Subcutaneous abdominal adipose tissue (tissue), 5 donors: Measurements from ENCODE around the gene MMP12.
"Not testable (repeated sequence)": the region's sequence is repeated elsewhere in the genome, so short reads cannot be mapped to it uniquely, and the experiment has no call there.

Experiments
- H3K27ac ChIP-seq: one replicate; pipeline ENCODE4 v1.7.0; 2013; ENCODE audit warnings: low read depth, mild to moderate bottlenecking, inconsistent platforms, low read length, moderate library complexity
- H3K27me3 ChIP-seq, 5 donors: one replicate each; pipeline ENCODE4 v1.7.0; 2013; ENCODE audit warnings: low read length in 5 of 5, inconsistent platforms in 1 of 5; ENCODE audit not compliant: control insufficient read depth in 5 of 5, insufficient read depth in 4 of 5
- H3K36me3 ChIP-seq, 5 donors: one replicate each; pipeline ENCODE4 v1.7.0; 2013; ENCODE audit warnings: low read length in 5 of 5; ENCODE audit not compliant: control insufficient read depth in 5 of 5, insufficient read depth in 5 of 5
- H3K4me1 ChIP-seq, 5 donors: one replicate each; pipeline ENCODE4 v1.7.0; 2013; ENCODE audit warnings: low read length in 5 of 5, mild to moderate bottlenecking in 3 of 5, moderate library complexity in 1 of 5; ENCODE audit not compliant: control insufficient read depth in 5 of 5, insufficient read depth in 5 of 5
- H3K4me3 ChIP-seq, 5 donors: one replicate each; pipeline ENCODE4 v1.7.0; 2013; ENCODE audit warnings: low read length in 5 of 5, low read depth in 1 of 5
- H3K9ac ChIP-seq, 5 donors: one replicate each; pipeline ENCODE4 v1.7.0; 2013; ENCODE audit warnings: low read length in 5 of 5, mild to moderate bottlenecking in 4 of 5, moderate library complexity in 3 of 5
- H3K9me3 ChIP-seq, 5 donors: one replicate each; pipeline ENCODE4 v1.7.0; 2013; ENCODE audit warnings: low read length in 5 of 5; ENCODE audit not compliant: control insufficient read depth in 5 of 5
- donor health status: healthy.
- donor health status: healthy.
- donor health status: healthy.
- donor health status: healthy.
- donor health status: healthy.

The MMP12 gene

GRCh38 chr11:102891736-102892135, 17.0 kb upstream of the MMP12 start:
- no peaks in the 10 kb centered on the region for H3K27me3 ChIP-seq
- H3K4me1 ChIP-seq: no peaks in the 10 kb centered on the region
- H3K9me3 ChIP-seq: no peaks in the 10 kb centered on the region
- H3K4me3 ChIP-seq: no peak overlapping the region
- no peaks in the 10 kb centered on the region for H3K36me3 ChIP-seq
- no peak overlapping the region for H3K9ac ChIP-seq
- no peak overlapping the region for H3K27ac ChIP-seq

GRCh38 chr11:102886999-102887398, 12.2 kb upstream of the MMP12 start:
- Histone ChIP-seq H3K4me3 (no peak overlapping the region), H3K9ac (no peak overlapping the region), H3K4me1 (peaks cover 0 to 4% (median 0%) of the 10 kb centered on the region in 5 donors), H3K9me3 (no peaks in the 10 kb centered on the region), H3K27ac (no peak overlapping the region), H3K36me3 (no peaks in the 10 kb centered on the region), H3K27me3 (no peaks in the 10 kb centered on the region)

- Histone ChIP-seq H3K27ac (no peak overlapping the region), H3K9ac (no peak overlapping the region), H3K4me3 (no peak overlapping the region), H3K27me3 (no peaks in the 10 kb centered on the region), H3K36me3 (no peaks in the 10 kb centered on the region), H3K9me3 (no peaks in the 10 kb centered on the region), H3K4me1 (peaks cover 0 to 4% (median 0%) of the 10 kb centered on the region in 5 donors)
Observed at GRCh38 chr11:102883141-102883540, 8.4 kb upstream of the MMP12 start.

- no peak overlapping the region for H3K27ac ChIP-seq
- H3K27me3 ChIP-seq: no peaks in the 10 kb centered on the region
- H3K9me3 ChIP-seq: no peaks in the 10 kb centered on the region
- H3K9ac ChIP-seq: no peak overlapping the region
- no peaks in the 10 kb centered on the region for H3K36me3 ChIP-seq
- no peak overlapping the region for H3K4me3 ChIP-seq
- peaks cover 0 to 4% (median 0%) of the 10 kb centered on the region in 5 donors for H3K4me1 ChIP-seq
Observed at GRCh38 chr11:102882389-102883024, 7.7 kb upstream of the MMP12 start.

- no peaks in the 10 kb centered on the region for H3K9me3 ChIP-seq
- no peaks in the 10 kb centered on the region for H3K36me3 ChIP-seq
- H3K4me1 ChIP-seq: peaks cover 0 to 4% (median 0%) of the 10 kb centered on the region in 5 donors
- H3K27ac ChIP-seq: no peak overlapping the region
- no peak overlapping the region for H3K9ac ChIP-seq
- H3K4me3 ChIP-seq: no peak overlapping the region
- no peaks in the 10 kb centered on the region for H3K27me3 ChIP-seq
Observed at GRCh38 chr11:102879801-102880200, 5.0 kb upstream of the MMP12 start.

GRCh38 chr11:102878595-102878994, 3.8 kb upstream of the MMP12 start:
- Histone ChIP-seq H3K9me3 (no peaks in the 10 kb centered on the region), H3K36me3 (no peaks in the 10 kb centered on the region), H3K4me3 (no peak overlapping the region), H3K27me3 (no peaks in the 10 kb centered on the region), H3K9ac (no peak overlapping the region), H3K27ac (no peak overlapping the region), H3K4me1 (peaks cover 0 to 6% (median 4%) of the 10 kb centered on the region in 5 donors)

- not testable (repeated sequence) for H3K9ac ChIP-seq, H3K9me3 ChIP-seq, H3K36me3 ChIP-seq, H3K27me3 ChIP-seq, H3K4me3 ChIP-seq
- H3K4me1 ChIP-seq: peaks cover 0 to 25% (median 13%) of the 10 kb centered on the region in 5 donors
- peak overlapping the region; percentile 67 for H3K27ac ChIP-seq
Observed at GRCh38 chr11:102869354-102869964, 5.3 kb downstream of the MMP12 start.

- Histone ChIP-seq H3K9me3 (no peaks in the 10 kb centered on the region), H3K4me1 (peaks cover 0 to 31% (median 18%) of the 10 kb centered on the region in 5 donors), H3K36me3 (no peaks in the 10 kb centered on the region), H3K27ac (peak overlapping the region; percentile 42), H3K27me3 (no peaks in the 10 kb centered on the region), H3K4me3 (no peak overlapping the region), H3K9ac (no peak overlapping the region)
Observed at GRCh38 chr11:102868339-102868738, 6.4 kb downstream of the MMP12 start.

GRCh38 chr11:102864724-102865123, 10.1 kb downstream of the MMP12 start:
- H3K36me3 ChIP-seq: no peaks in the 10 kb centered on the region
- no peak overlapping the region for H3K9ac ChIP-seq
- H3K27me3 ChIP-seq: no peaks in the 10 kb centered on the region
- H3K4me3 ChIP-seq: no peak overlapping the region
- H3K27ac ChIP-seq: peak overlapping the region; percentile 74
- no peaks in the 10 kb centered on the region for H3K9me3 ChIP-seq
- H3K4me1 ChIP-seq: peaks cover 0 to 31% (median 18%) of the 10 kb centered on the region in 5 donors

- no peak overlapping the region for H3K4me3 ChIP-seq
- H3K9me3 ChIP-seq: no peaks in the 10 kb centered on the region
- H3K9ac ChIP-seq: no peak overlapping the region
- no peak overlapping the region for H3K27ac ChIP-seq
- H3K27me3 ChIP-seq: no peaks in the 10 kb centered on the region
- H3K36me3 ChIP-seq: no peaks in the 10 kb centered on the region
- peaks cover 0 to 7% (median 0%) of the 10 kb centered on the region in 5 donors for H3K4me1 ChIP-seq
Observed at GRCh38 chr11:102853956-102854355, 20.8 kb downstream of the MMP12 start.
